Fibroblast of skin of back (primary cell): ENCODE data around the gene TCEANC.
"Not testable (repeated sequence)": the region's sequence is repeated elsewhere in the genome, so short reads cannot be mapped to it uniquely, and the experiment has no call there.

Experiments
- DNase-seq: peaks from one replicate; pipeline ENCODE4 v3.0.0-alpha.2; 2013

The TCEANC gene

DNA sequence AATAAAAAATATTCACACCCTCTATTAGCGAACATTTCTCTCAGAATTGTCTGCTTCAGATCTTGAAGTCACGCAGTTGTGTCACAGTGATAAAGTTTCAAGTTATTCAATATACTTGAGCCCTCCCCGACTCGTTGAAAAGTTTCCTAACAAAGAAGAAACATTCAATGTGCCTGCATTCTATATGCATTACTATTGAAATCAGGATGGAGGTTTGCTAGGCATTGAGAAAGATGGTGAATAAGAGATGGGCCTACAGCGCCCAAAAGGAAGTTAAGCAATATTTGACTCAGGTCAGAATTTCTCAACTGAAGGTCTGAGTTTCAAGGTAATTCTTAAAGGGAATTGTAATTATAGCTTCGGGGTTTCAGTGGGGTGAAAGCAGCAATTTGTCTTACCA, 6.1 kb downstream of the TCEANC start:
- peak; percentile 24 for DNase-seq

DNA sequence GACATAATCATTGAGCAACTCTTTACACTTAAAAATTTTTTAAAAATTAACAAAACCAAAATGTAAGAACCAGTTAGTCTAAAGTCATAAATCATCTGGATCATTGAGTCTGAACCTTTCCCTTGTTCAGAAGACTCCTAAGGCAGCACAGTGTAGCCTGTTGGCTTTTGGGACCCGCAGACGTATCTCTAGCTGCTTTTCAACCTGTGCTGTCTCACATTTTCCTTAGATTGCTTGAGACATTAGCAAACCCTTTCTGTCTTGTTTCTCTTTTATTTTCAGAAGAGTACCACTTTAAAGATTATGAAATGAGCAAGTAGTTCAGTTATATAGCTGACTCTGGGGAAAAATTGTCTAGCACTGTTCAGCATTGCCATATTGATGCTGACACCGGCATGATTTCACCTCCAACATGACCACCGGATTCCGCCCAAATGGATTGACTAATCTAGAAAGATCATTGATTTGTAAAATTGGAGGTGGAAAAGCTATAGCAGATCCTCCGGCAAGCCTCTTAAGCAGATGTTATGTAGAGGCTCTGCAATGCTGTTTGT, 8.9 kb downstream of the TCEANC start:
- no peak for DNase-seq

DNA sequence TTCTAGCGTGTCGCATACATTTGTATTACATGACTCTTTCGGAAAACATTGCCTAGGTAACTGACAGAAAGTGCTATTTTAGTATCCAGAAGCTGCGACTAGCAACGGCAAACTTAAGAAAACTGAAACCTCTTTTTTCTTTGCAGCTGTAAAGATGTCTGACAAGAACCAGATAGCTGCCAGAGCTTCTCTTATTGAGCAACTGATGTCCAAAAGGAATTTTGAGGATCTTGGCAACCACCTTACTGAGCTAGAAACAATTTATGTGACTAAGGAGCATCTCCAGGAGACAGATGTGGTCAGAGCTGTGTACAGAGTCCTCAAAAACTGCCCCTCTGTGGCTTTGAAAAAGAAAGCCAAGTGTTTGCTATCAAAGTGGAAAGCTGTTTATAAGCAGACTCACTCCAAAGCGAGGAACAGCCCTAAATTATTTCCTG, 9.4 kb downstream of the TCEANC start:
- no peak for DNase-seq

DNA sequence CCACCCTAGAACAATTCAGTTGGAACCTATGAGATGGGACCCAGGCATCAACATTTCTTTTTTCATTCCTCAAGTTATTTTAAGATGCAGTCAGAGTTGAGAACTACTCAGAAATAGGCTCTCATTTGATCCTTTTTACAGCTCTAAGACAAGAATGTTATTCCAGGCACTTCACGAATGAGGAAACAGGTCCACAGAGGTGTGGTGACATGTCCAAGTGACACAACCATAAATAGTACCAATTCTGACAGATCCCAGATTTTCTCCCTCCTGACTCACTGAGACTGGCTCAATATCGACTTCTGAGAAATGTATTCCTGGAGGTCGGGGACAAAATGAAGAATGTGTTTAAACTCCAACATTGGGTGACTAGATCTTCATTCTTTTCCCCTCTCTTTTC, 11.1 kb downstream of the TCEANC start:
- no peak for DNase-seq

DNA sequence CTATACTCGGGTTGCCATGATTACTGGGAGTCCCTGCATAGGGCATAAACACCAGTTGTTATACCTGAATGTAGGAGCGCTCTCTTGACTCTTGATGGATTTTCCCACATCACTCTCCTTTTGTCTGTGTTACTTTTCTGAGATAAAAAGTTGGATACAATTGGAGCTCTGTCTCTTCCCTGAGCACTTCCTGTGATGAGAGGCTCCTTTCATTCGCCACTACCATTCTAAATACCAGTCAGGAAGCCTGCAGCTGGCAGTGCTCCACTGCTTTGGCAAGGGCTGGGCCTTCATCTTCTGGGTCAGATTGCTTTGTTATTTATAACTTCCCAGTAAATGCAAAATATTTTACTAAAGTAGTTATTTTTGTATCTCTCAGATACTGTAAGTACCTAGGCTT, 13.9 kb downstream of the TCEANC start:
- no peak for DNase-seq

DNA sequence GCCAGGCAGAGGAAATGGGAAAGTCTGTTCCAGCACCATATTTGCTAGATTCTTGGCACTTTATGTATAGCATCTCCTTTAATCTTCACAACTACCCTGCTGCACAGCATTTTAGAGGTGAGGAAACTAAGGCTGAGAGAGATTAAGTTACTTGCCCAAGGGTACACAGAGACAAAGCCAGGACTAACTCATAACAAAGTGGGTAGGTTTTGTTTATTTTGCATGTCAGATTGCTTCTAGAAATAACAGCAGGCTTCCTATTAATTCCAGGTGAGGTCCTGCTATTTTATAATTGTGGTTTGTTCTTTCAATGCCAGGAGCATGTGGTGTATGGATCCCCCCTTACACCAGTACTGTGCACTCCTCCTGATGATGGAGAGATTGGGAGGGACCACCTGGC, 15.0 kb downstream of the TCEANC start:
- no peak for DNase-seq

DNA sequence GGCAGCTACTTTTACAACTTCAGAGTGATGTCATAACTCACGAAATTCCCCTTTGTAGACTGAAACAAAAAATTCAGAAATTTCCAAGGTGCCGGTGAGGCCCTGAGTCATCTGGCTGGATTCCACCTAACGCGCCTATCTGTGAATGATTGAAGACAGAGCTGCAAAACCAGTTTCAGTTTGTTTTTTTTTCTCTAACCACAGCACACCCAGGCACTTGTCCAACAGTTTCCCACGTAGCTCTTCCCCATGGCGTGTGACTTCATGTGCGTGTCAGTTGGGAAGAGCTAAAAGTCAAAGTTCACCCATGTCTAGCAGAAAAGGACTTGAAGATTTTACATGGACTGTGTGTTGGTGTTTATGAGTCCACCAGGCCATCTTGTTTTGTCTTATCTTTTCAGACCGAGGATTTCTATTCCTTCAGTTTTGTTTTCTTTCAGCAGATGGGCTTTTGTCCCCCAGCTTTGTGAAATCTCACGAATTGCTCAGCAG, 16.4 kb downstream of the TCEANC start:
- peak; percentile 86 for DNase-seq

DNA sequence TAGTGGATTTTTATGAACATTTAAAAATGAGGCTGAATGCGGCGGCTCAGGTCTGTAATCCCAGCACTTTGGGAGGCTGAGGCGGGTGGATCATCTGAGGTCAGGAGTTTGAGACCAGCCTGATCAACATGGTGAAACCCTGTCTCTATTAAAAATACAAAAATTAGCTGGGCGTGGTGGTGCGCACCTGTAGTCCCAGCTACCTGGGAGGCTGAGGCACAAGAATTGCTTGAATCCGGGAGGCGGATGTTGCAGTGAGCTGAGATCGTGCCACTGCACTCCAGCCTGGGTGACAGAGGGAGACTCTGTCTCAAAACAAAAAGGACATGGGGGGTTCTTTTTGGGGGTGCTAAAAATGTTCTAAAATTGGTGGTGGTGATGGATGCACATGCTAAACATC, 16.8 kb downstream of the TCEANC start:
- not testable (repeated sequence) for DNase-seq

DNA sequence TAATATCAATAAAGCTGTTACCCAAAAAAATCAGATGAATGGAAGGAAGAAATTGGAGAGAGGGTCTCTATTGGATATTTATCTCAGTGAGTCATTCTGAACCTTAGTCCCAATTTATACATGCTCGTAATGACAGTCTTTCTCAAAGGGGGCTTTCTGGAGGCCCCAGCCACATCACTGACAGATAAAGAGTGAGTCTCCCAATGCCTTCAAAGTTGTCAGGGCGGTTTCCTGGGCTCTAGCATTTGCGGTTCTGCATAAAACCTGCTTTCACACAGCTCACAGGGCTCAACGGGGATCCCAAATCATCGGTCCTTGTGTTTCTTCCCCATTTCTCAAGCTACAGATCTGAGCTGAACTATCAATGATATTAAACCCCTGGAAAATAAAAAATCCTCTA, 17.3 kb downstream of the TCEANC start:
- DNase-seq = no peak

DNA sequence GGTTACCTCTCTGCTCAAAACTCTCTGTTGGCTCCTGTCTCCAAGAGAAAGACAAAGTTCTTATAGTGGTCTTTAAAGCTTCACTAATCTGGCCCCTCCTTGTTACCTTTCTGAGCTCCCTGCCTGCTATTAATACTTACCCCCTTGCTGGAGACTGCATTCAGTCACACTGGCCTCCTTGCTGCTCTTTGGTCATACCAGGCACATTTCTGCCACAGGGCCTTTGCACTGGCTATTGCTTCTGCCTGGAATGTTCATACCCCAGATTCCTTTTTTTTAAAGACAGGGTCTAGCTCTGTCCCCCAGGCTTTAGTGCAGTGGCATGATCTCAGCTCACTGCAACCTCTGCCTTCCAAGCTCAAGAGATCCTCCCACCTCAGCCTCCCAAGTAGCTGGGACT, 20.1 kb downstream of the TCEANC start:
- DNase-seq = no peak

DNA sequence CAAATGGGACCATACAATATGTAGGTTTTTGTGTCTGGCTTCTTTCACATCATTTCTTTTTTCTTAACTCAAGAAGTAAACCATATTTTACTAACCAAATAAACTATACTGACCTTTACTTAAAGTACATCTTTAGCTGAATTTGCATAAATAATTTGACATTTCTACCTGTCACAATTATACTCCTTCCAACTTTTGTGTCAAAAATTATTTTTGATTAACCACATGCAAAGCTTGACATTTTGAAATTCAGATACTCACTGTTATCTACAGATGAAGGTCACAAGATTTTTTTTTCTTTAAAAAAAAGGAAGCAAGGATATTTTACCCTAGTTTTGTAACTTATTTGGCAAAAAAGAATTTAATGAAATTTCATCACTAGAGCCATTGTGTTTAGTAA, 23.9 kb downstream of the TCEANC start:
- no peak for DNase-seq

DNA sequence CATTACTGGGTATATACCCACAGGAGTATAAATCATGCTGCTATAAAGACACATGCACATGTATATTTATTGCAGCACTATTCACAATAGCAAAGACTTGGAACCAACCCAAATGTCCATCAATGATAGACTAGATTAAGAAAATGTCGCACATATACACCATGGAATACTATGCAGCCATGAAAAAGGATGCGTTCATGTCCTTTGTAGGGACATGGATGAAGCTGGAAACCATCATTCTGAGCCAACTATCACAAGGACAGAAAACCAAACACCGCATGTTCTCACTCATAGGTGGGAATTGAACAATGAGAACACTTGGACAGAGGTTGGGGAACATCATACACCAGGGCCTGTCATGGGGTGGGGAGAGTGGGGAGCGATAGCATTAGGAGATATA, 26.8 kb downstream of the TCEANC start:
- not testable (repeated sequence) for DNase-seq

DNA sequence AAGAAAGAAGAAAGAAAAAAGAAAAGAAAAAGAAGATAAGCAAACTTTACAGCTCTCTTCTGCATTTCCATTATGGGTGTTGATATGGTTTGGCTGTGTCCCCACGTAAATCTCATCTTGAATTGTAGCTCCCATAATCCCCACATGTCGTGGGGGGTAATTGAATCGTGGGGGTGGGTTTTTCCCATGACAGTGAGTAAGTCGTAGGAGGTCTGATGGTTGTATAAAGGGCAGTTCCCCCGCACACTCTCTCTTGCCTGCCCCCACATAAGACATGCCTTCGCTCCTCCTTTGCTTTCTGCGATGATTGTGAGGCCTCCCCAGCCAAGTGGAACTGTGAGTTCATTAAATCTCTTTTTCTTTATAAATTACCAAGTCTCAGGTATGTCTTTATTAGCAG, 28.7 kb downstream of the TCEANC start:
- DNase-seq = no peak

DNA sequence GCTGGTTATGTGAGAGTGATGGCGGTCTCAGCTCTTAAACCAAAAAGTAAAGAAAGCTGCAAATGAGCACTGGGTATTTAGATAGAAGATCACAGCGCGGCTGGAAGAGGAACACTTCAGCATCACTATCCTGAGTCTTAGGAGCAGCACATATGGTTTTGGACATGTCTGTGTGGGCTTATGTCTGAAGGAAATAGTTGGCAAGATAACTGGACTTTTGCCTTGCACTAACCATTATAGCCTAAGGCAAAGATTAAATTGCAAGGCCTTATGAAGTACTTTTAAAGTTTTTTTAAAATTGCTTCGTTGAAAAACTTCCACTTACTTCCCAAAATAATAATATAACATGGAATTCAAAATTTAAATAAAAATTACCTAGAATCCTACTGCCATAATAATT, 31.4 kb downstream of the TCEANC start:
- no peak for DNase-seq

DNA sequence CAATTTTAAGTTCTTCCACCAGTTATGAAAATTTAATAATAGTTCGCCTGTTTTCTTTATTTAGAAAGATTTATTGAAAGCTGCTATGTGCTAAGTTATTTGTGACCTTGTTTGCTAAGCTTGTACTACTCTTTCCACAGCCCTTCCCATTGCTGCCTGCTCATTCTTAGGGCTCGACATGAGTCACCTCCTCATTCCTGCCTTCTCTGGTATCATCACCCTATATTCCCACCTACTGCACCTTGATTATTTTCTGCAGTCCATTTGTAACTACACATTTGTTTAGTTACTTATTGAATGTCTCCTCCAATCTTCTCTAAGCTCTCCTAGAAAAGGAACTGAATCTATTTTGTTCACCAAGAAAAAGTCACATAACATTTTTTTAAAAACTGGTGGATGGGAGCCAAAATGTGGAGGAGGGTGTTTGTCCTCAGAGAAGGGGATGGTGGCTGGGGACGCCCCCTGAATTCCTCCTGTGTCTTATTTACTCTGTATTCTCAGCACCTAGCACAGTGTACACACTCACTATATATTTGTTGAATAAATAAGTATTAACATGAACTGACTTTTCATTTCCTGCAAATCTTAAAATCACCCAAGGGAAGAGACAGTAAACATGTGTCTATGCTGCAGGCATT, 32.3 kb downstream of the TCEANC start:
- DNase-seq = peak; percentile 17

DNA sequence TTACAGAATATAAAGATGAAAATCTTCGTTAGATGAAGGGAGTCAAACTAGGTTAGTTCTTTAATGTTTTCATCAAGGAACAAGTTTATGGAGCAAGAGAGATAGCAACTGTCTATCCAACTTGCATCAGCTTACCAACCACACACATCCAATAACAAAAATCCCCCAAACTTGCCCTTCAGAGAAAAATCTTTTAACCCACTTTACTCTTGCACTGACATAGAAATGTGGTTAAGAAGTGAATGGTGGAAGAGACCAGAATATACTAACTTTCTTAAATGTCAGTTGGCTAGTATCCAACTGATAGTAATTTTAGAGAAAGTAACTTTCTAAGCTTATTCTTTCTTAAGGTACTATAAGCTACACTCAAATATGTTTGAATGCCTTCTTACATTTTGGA, 34.3 kb downstream of the TCEANC start:
- no peak for DNase-seq

DNA sequence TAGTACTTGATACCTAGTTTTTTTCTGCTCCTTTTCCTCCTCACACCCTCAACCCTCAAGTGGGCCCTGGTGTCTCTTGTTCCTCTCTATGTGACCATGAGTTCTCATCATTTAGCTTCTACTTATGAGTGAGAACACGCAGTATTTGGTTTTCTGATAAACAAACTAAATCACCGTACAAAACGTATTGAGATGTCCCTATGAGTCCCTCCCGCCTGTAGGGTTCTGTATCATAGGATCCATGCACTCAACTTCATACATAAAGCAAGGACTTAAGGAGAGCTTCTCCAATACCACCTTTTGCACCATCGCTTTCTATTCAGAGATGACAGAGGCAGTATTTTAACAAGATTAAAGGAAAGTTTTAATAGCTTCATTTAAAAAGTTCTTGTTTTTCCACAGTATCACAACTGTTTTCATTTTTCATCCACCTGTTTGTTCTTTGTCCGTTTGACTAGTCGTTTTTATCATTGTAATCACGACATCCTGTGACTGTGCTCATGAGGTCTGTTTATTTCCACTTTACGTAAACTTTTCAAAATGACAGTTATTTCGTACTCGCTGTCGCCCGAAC, 35.5 kb downstream of the TCEANC start:
- no peak for DNase-seq

DNA sequence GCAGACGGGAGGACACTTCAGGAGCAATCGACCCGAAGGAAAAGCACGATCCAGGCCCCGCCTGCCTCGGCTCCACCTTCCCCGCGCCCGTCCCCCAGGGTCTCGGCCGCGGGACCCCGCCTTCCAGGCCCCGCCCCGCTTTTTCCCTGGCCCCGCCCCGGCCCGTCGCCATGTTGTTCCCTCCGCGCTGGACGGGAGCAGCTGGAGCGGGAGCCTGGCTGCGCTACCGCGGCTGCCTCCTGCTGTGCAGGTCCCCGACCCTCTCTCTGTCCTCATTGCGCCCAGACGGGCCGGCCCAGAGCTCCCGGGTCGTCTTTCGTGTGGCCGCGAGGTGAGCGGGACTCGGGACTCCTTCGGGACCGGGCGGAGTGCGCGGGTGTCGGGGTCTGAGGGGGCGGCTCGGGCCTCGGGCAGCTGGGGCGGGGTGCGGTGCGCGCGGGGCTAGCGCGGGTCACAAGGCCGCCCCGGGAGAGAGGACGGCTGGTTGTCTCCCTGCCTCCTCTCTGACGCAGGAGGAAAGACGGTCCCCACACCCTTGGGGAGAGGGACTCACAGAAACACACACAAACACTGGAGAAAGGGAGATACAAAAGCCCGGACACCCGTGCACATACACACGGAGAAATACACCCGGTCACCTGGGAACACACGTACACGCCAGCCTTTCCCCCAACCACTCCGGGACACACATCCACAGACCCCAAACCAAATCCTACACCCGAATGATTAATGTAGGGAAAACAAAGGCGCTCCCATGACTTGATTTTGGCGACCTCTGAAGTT, 36.2 kb downstream of the TCEANC start, which contains the start of gene RAB9A:
Gene RAB9A (plus strand): TSS at position 171 of the 783 bp plus-strand sequence. CDS start 19,619 bp downstream, outside the sequence.
- DNase-seq = peak; percentile 73

DNA sequence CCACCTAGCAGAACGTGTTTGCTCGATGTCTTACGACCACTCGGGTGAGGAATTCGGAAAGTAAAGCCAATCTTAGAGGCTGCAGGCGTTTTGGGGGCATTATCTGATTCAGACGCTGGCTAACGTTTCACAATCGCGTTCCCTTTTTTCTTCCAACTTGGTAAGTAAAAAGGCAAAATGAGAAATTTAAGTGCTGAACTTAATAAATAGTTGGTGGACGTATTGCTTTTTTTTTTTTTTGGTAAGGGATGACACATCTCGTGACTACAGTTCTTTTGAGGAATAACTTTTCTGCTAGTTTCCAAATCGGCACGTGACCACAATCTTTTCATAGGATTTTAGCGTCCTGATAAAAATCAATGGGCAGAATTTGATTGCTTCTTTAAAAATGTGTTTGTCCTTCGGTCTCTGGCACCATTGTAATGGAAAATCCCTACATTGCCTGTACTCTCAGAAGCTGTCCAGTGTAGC, 36.8 kb downstream of the TCEANC start:
- peak; percentile 24 for DNase-seq

DNA sequence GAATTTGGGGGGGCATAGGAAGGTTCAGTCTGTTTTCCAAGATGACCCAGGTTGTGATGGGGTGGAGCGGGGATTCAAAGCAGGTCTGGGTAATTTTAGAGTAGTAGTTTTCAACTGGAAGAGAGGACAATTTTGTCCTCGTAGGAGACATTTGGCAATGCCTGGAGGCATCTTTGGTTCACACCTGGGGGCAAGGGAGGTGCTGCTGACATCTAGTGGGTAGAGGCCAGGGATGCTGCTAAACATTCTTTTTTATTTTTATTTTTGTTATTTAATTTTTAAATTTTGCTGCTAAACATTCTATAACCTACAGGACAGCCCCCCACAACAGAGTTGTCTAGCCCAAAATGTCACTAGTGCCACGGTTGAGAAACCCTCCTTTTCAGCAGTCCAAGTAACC, 37.9 kb downstream of the TCEANC start:
- no peak for DNase-seq

DNA sequence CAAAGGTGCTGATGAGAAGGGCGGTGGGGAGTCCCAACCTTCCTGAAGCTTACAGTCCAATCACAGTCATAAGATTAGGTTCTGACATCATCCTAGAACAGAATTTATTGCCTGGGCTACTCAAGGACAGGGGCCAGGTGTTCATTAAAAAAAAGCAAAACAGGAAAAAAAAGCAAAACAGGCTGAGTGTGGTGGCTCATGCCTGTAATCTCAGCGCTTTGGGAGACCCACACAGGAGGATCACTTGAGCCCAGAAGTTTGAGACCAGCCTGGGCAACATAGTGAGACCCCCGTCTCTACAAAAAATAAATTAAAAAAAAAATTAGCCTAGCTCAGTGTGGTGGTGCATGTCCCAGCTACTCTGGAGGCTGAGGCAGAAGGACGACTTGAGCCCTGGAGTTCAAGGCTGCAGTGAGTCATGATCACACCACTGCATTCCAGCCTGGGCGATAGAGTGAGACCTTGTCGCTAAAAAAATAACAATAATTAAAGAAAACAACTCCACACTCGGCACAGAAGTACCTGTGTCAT, 39.0 kb downstream of the TCEANC start:
- peak; percentile 19 for DNase-seq

DNA sequence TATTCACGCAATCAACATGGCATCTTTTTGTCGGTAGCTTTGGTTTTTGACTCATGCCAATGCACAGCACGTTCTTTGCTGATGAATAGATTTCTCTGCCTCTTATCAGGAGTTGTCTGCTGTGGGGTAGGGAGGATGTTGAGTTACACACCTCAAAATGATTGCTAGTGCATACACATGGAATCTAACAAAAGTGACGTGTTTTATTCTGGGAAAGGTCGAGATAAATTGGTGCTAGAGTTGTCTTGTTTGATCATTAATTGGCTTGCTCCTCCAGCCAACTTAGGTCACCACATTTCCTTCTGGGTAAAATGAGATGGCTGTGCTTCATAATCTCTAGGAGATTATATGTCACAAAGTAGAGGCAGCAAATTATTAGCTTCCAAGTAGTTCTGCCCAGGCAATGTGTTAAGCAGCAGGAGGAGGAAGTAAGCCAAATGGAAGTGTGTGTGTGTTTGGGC, 39.9 kb downstream of the TCEANC start:
- no peak for DNase-seq
